ENCODE data around the gene CST9L. TPM values are rescaled to one million over a fixed set of nuclear protein-coding genes. Genes with fewer than 3 reads are reported as not detected.

Gene CST9L
- total RNA-seq, 1 experiment from 2014 or later = not detected

DNA sequence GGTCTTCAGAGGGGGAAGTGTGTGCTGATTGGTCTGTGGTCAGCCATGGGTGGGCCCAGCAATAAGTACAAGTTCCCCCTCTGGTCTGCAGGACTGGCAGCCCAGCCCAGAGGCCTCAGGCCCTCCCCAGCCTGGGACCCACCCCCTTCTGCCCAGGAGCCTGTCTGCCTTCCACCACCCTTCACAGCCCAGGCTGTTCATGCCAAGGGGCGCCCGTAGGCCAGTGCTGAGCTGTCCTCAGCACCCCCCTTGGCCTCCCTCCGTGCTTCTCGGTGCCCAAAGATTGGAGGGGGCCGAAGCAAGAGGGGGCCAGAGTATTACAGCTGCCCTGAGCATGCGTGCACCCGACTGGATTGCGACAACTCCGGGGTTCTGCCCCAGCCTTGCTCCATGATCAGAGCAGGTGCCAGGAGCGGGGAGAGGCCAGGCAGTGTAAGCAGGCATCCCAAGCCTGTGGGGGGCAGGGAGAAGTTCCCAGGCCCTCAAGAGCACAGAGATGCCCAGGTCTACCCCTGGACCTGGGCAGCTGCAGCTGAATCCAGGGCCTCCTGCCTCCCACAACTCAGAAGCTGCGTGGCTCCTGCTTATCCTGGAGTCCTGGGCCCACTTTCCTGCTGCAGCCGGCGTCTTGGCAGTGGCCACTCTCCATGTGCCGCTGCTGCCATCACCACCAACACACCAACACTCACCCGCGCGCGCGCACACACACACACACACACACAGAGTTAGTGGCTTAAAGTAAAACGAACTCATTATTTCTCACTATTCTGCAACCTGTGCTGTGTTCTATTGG, 33.3 kb downstream of the CST9L start:
- Histone ChIP-seq H3K27ac (ENCODE audit: low read depth, low read length) (no peak overlapping the region), H3K36me3 (ENCODE audit: control insufficient read depth in 1 of 2, insufficient read depth in 2 of 2, low read length in 2 of 2) (no peaks in the 10 kb centered on the region), H3K9ac (ENCODE audit: low read length) (no peak overlapping the region), H3K4me2 (ENCODE audit: low read length) (no peak overlapping the region), H3K79me2 (ENCODE audit: insufficient read depth, low read length) (no peaks in the 10 kb centered on the region), H3K4me3 (replicated peaks in 1 of 2; ENCODE audit: low read depth in 1 of 2, low read length in 2 of 2) (no peak overlapping the region), H3K4me1 (ENCODE audit: control insufficient read depth in 1 of 2, insufficient read depth in 2 of 2, low read length in 2 of 2) (no peaks in the 10 kb centered on the region), H4K20me1 (ENCODE audit: insufficient read depth) (no peaks in the 10 kb centered on the region), H3K9me3 (ENCODE audit: control insufficient read depth in 1 of 2, insufficient read depth in 1 of 2, low read depth in 1 of 2, low read length in 2 of 2) (no peaks in the 10 kb centered on the region), H2AFZ (ENCODE audit: low read depth, low read length, poor library complexity, severe bottlenecking) (no peak overlapping the region), H3K27me3 (ENCODE audit: insufficient read depth, low read length) (0 out of 2 replicates have a peak, but pooled peaks cover 6% of the 10 kb centered on the region), H3K9me2 (ENCODE audit: insufficient read depth) (no peaks in the 10 kb centered on the region)
- ATAC-seq = no peak
- intact Hi-C loops (cut with micrococcal nuclease) = no loop called here
- no peak for DNase-seq (ENCODE audit: low read depth, low spot score)
- ChIA-PET CTCF (no interaction called here), RAD21 (ENCODE audit: low non-redundant PET in 1 of 2, low total read pairs in 2 of 2, uncharacterized antibody in 2 of 2, unreplicated experiment in 2 of 2) (no interaction called here), POLR2A (no interaction called here)
- no TSS peak for BruUV-seq (replicated peaks)
- TF ChIP-seq EGR1 (IDR thresholded peaks at IDR 0.05; ENCODE audit: low read depth) (no peak), SIN3A (IDR thresholded peaks at IDR 0.05; ENCODE audit: low read depth) (no peak), ZFX (IDR thresholded peaks at IDR 0.05) (no peak), YY1 (IDR thresholded peaks at IDR 0.05; ENCODE audit: extremely low read depth, insufficient replicate concordance, low read depth, low read length) (no peak), ELF1 (IDR thresholded peaks at IDR 0.05; ENCODE audit: borderline replicate concordance, low read depth) (no peak), EZH2 (IDR thresholded peaks at IDR 0.05) (no peak), EZH2phosphoT487 (IDR thresholded peaks at IDR 0.05; ENCODE audit: borderline replicate concordance) (no peak), SP1 (IDR thresholded peaks at IDR 0.05; ENCODE audit: low read depth) (no peak), TCF7L2 (IDR thresholded peaks at IDR 0.05; ENCODE audit: borderline replicate concordance, extremely low read depth, insufficient read depth, insufficient read length) (no peak), FOSL1 (IDR thresholded peaks at IDR 0.05; ENCODE audit: low read depth) (no peak), POLR2A (IDR thresholded peaks at IDR 0.05; ENCODE audit: borderline replicate concordance, extremely low read depth, insufficient read depth, insufficient read length) (no peak), RAD21 (IDR thresholded peaks at IDR 0.05; ENCODE audit: low read depth) (no peak), ZNF274 (IDR thresholded peaks at IDR 0.05; ENCODE audit: low read depth, low read length) (no peak), POLR2AphosphoS5 (IDR thresholded peaks at IDR 0.05; ENCODE audit: low read depth, low read length) (no peak), SRF (IDR thresholded peaks at IDR 0.05; ENCODE audit: low read depth) (no peak), JUND (IDR thresholded peaks at IDR 0.05) (no peak)
- TF ChIP-seq, protein P1, sequence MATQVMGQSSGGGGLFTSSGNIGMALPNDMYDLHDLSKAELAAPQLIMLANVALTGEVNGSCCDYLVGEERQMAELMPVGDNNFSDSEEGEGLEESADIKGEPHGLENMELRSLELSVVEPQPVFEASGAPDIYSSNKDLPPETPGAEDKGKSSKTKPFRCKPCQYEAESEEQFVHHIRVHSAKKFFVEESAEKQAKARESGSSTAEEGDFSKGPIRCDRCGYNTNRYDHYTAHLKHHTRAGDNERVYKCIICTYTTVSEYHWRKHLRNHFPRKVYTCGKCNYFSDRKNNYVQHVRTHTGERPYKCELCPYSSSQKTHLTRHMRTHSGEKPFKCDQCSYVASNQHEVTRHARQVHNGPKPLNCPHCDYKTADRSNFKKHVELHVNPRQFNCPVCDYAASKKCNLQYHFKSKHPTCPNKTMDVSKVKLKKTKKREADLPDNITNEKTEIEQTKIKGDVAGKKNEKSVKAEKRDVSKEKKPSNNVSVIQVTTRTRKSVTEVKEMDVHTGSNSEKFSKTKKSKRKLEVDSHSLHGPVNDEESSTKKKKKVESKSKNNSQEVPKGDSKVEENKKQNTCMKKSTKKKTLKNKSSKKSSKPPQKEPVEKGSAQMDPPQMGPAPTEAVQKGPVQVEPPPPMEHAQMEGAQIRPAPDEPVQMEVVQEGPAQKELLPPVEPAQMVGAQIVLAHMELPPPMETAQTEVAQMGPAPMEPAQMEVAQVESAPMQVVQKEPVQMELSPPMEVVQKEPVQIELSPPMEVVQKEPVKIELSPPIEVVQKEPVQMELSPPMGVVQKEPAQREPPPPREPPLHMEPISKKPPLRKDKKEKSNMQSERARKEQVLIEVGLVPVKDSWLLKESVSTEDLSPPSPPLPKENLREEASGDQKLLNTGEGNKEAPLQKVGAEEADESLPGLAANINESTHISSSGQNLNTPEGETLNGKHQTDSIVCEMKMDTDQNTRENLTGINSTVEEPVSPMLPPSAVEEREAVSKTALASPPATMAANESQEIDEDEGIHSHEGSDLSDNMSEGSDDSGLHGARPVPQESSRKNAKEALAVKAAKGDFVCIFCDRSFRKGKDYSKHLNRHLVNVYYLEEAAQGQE (IDR thresholded peaks at IDR 0.05; ENCODE audit: low read depth) = no peak
- TF ChIP-seq, protein P2, sequence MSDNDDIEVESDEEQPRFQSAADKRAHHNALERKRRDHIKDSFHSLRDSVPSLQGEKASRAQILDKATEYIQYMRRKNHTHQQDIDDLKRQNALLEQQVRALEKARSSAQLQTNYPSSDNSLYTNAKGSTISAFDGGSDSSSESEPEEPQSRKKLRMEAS (IDR thresholded peaks at IDR 0.05) = no peak
- TF ChIP-seq, protein P3, sequence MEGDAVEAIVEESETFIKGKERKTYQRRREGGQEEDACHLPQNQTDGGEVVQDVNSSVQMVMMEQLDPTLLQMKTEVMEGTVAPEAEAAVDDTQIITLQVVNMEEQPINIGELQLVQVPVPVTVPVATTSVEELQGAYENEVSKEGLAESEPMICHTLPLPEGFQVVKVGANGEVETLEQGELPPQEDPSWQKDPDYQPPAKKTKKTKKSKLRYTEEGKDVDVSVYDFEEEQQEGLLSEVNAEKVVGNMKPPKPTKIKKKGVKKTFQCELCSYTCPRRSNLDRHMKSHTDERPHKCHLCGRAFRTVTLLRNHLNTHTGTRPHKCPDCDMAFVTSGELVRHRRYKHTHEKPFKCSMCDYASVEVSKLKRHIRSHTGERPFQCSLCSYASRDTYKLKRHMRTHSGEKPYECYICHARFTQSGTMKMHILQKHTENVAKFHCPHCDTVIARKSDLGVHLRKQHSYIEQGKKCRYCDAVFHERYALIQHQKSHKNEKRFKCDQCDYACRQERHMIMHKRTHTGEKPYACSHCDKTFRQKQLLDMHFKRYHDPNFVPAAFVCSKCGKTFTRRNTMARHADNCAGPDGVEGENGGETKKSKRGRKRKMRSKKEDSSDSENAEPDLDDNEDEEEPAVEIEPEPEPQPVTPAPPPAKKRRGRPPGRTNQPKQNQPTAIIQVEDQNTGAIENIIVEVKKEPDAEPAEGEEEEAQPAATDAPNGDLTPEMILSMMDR (IDR thresholded peaks at IDR 0.05 in 2 of 3, conservative IDR thresholded peaks at IDR 0.05 in 1 of 3; ENCODE audit: borderline replicate concordance in 1 of 3, insufficient read depth in 1 of 3, low read depth in 2 of 3, low read length in 2 of 3) = no peak
